B cell (primary cell): ENCODE results near the gene GCKR. TPM values are rescaled to one million over a fixed set of nuclear protein-coding genes. Genes with fewer than 3 reads are reported as not detected.
"Not testable (repeated sequence)": the region's sequence is repeated elsewhere in the genome, so short reads cannot be mapped to it uniquely, and the experiment has no call there.

ENCODE experiments used
- ATAC-seq: fragments of 200-7000 bp; cut with Tn5 transposase; one replicate; pipeline ENCODE4 v1.10.0; 2021; ENCODE audit warnings: low read depth, mild to moderate bottlenecking, moderate number of reproducible peaks, moderate library complexity
- CTCF ChIA-PET: fragments of 350-600 bp; sonication (Branson Sonifier 250); formaldehyde crosslinking; loops from one replicate; lab custom pipeline; 2021; ENCODE audit warnings: antibody characterized with exemption, inconsistent platforms; lab: Charles Lee
- POLR2A ChIA-PET: fragments of 350-600 bp; sonication (Branson Sonifier 250); formaldehyde crosslinking; loops from one replicate; lab custom pipeline; 2021; ENCODE audit warnings: antibody characterized with exemption; lab: Charles Lee
- DNase-seq: peaks from one replicate; pipeline ENCODE4 v3.0.0; 2013
- H2AFZ ChIP-seq: 2 replicates; pipeline ENCODE4 v1.6.1; 2012; ENCODE audit warnings: mild to moderate bottlenecking, low read depth, low read length; ENCODE audit not compliant: insufficient read depth, poor library complexity, severe bottlenecking
- H3K27ac ChIP-seq, 2 donors: 1 replicate in 1 of 2; 2 replicates in 1 of 2; pipeline ENCODE4 v1.5.1; 2012 to 2013; ENCODE audit warnings: low read length in 2 of 2, mild to moderate bottlenecking in 2 of 2, moderate library complexity in 1 of 2
- H3K27me3 ChIP-seq, 4 experiments: fragments of 200-600 bp in 1 of 4; sonication (generic) in 1 of 4; replicated peaks in 1 of 4; 1 replicate in 2 of 4; 2 replicates in 2 of 4; pipeline versions ENCODE4 v1.6.1 to v1.7.0; 2013 to 2016; ENCODE audit warnings: low read length in 3 of 4, mild to moderate bottlenecking in 2 of 4, mixed read lengths in 1 of 4, moderate library complexity in 1 of 4; ENCODE audit not compliant: insufficient read depth in 4 of 4, control insufficient read depth in 3 of 4; ENCODE audit errors: control extremely low read depth in 1 of 4
- H3K36me3 ChIP-seq, 2 experiments: replicated peaks in 1 of 2; 1 replicate in 1 of 2; 2 replicates in 1 of 2; pipeline versions ENCODE4 v1.6.1 to v1.7.1; 2013; ENCODE audit warnings: low read length in 1 of 2; ENCODE audit not compliant: insufficient read depth in 2 of 2, control insufficient read depth in 1 of 2; ENCODE audit errors: control extremely low read depth in 1 of 2, extremely low read depth in 1 of 2
- H3K4me1 ChIP-seq, 2 donors: fragments of 200-600 bp in 1 of 2; sonication (generic) in 1 of 2; 1 replicate in 1 of 2; 2 replicates in 1 of 2; pipeline versions ENCODE4 v1.5.1 to v1.6.1; 2013 to 2017; ENCODE audit warnings: low read length in 2 of 2; ENCODE audit not compliant: control insufficient read depth in 2 of 2, insufficient read depth in 2 of 2
- H3K4me2 ChIP-seq: replicated peaks from 2 replicates; pipeline ENCODE3; 2012; ENCODE audit warnings: mild to moderate bottlenecking, low read depth, low read length; ENCODE audit not compliant: poor library complexity, severe bottlenecking
- H3K4me3 ChIP-seq, 5 experiments: fragments of 200-600 bp in 1 of 5; sonication (generic) in 1 of 5; 1 replicate in 3 of 5; 2 replicates in 2 of 5; pipeline versions ENCODE4 v1.5.1 to v1.7.0; 2011 to 2016; ENCODE audit warnings: low read length in 4 of 5, mild to moderate bottlenecking in 4 of 5, low read depth in 2 of 5, control low read depth in 1 of 5, moderate library complexity in 1 of 5; ENCODE audit not compliant: insufficient read depth in 1 of 5; ENCODE audit errors: control extremely low read depth in 1 of 5, extremely low read depth in 1 of 5
- H3K79me2 ChIP-seq: fragments of 200-600 bp; sonication (generic); one replicate; pipeline ENCODE4 v1.6.0; 2016; ENCODE audit warnings: low read length; ENCODE audit not compliant: control insufficient read depth, insufficient read depth
- H3K9ac ChIP-seq: fragments of 200-600 bp; sonication (generic); 2 replicates; pipeline ENCODE4 v1.6.1; 2017; ENCODE audit warnings: mild to moderate bottlenecking, low read length, moderate library complexity
- H3K9me3 ChIP-seq, 3 donors: one replicate each; pipeline versions ENCODE4 v1.6.1 to v1.7.1; 2013; ENCODE audit warnings: low read length in 2 of 3; ENCODE audit not compliant: control insufficient read depth in 2 of 3, insufficient read depth in 1 of 3; ENCODE audit errors: control extremely low read depth in 1 of 3
- H4K20me1 ChIP-seq: 2 replicates; pipeline ENCODE4 v1.6.0; 2012; ENCODE audit warnings: mild to moderate bottlenecking, low read length; ENCODE audit not compliant: insufficient read depth, control insufficient read depth, poor library complexity, severe bottlenecking
- H3K27ac Mint-ChIP-seq: one replicate; pipeline ENCODE4 v1.8.0; 2021; ENCODE audit warnings: mixed read lengths
- H3K27me3 Mint-ChIP-seq: one replicate; pipeline ENCODE4 v1.8.0; 2021; ENCODE audit warnings: mixed read lengths
- H3K4me1 Mint-ChIP-seq: one replicate; pipeline ENCODE4 v1.8.0; 2021; ENCODE audit warnings: mixed read lengths
- H3K4me3 Mint-ChIP-seq: one replicate; pipeline ENCODE4 v1.8.0; 2021; ENCODE audit warnings: mixed read lengths
- H3K9me3 Mint-ChIP-seq: one replicate; pipeline ENCODE4 v1.8.0; 2022; ENCODE audit warnings: mixed read lengths; ENCODE audit not compliant: insufficient read depth
- CTCF ChIP-seq: fragments of 200-600 bp; IDR thresholded peaks from one replicate; pipeline ENCODE4 v1.8.0; 2022; ENCODE audit warnings: antibody characterized with exemption, mild to moderate bottlenecking
- EZH2 ChIP-seq: IDR thresholded peaks from 2 replicates; pipeline ENCODE4 v1.6.1; 2012; ENCODE audit warnings: borderline replicate concordance, low read depth, mild to moderate bottlenecking, moderate library complexity, low read length; ENCODE audit not compliant: insufficient read depth, poor library complexity, severe bottlenecking
- WGBS: methylation state at CpG from one replicate; pipeline ENCODE4 v1.1.5; 2013; ENCODE audit warnings: missing lambda C conversion rate; ENCODE audit not compliant: insufficient coverage; 5-methylcytosine and 5-hydroxymethylcytosine counted together
- intact Hi-C: fragments of 100-400 bp; cut with micrococcal nuclease; formaldehyde crosslinking; loops from one replicate; pipeline ENCODE4 v1.10.0; 2022
- polyA plus RNA-seq: library from polyadenylated mRNA; depleted of rRNA; stranded (reverse); fragments of >200 nt; gene quantifications from 2 replicates; pipeline ENCODE4 v1.2.3, GENCODE V29; 2012
- total RNA-seq, 2 donors: library from RNA; stranded (reverse); fragments of 120-200 nt in 1 of 2; gene quantifications; 1 replicate in 1 of 2; 2 replicates in 1 of 2; pipeline versions ENCODE4 v1.2.3 to v1.2.4, GENCODE V29; 2013 to 2022

GCKR gene
- total and polyA plus RNA-seq, 2 donors (not counting 1 experiment from before 2014, with no cell fraction given) = not detected

GRCh38 chr2:27551514-27551913 is 54.9 kb downstream of the GCKR start:
- ATAC-seq = no peak
- H3K79me2 ChIP-seq = no peaks in the 10 kb centered on the region
- H3K36me3 ChIP-seq = no peaks in the 10 kb centered on the region
- no peak overlapping the region for H3K9ac ChIP-seq
- H3K9me3 Mint-ChIP-seq = no peaks in the 10 kb centered on the region
- no CpG with 5 or more reads among the region's 1 CpG for WGBS
- peaks cover 18% of the 10 kb centered on the region for H3K27me3 Mint-ChIP-seq
- intact Hi-C loops = no loop called here
- H3K4me3 Mint-ChIP-seq = no peak overlapping the region
- DNase-seq = no peak
- H3K4me2 ChIP-seq = no peak overlapping the region
- H3K9me3 ChIP-seq = no peaks in the 10 kb centered on the region
- H3K27me3 ChIP-seq = peaks cover 0 to 3% (median 2%) of the 10 kb centered on the region in 4 experiments
- no peak overlapping the region for H2AFZ ChIP-seq
- no peak overlapping the region for H3K27ac ChIP-seq
- TF ChIP-seq CTCF (no peak), EZH2 (no peak)
- H3K4me3 ChIP-seq = no peak overlapping the region
- H3K4me1 ChIP-seq = no peaks in the 10 kb centered on the region
- ChIA-PET POLR2A (no interaction called here), CTCF (no interaction called here)
- H3K4me1 Mint-ChIP-seq = no peaks in the 10 kb centered on the region
- H4K20me1 ChIP-seq = no peaks in the 10 kb centered on the region
- H3K27ac Mint-ChIP-seq = no peak overlapping the region

DNA sequence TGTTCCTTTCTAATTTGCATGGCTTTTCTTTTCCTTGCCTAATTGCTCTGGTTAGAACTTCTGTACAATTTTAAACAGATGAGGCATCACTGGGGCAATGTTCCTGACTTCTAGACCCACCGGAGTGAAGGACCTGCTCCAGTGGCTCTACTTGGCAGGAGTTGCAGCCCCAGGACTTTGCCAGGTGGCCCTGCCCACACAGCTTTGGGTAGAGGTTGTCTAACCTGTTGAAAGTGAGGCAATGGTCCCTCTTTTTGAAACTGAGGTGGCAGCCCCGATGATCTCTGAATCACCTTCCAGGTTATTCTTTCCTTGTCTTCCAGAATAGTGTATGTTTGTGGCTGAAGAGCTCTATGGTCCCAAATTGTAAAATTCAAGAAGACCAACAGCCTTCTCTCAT is 56.3 kb downstream of the GCKR start:
- no peak overlapping the region for H2AFZ ChIP-seq
- no peaks in the 10 kb centered on the region for H3K4me1 Mint-ChIP-seq
- WGBS = 89% methylated on average over 1 of the region's 2 CpGs
- H3K27me3 Mint-ChIP-seq = peaks cover 18% of the 10 kb centered on the region
- H3K9me3 ChIP-seq = no peaks in the 10 kb centered on the region
- no peaks in the 10 kb centered on the region for H4K20me1 ChIP-seq
- no peaks in the 10 kb centered on the region for H3K36me3 ChIP-seq
- TF ChIP-seq CTCF = no peak
- TF ChIP-seq EZH2 = no peak
- no peak overlapping the region for H3K4me2 ChIP-seq
- ATAC-seq = no peak
- DNase-seq = no peak
- H3K9me3 Mint-ChIP-seq = no peaks in the 10 kb centered on the region
- no peaks in the 10 kb centered on the region for H3K79me2 ChIP-seq
- POLR2A ChIA-PET = no interaction called here
- no peak overlapping the region for H3K9ac ChIP-seq
- H3K27me3 ChIP-seq = peaks cover 0 to 3% (median 2%) of the 10 kb centered on the region in 4 experiments
- H3K27ac ChIP-seq = no peak overlapping the region
- no peaks in the 10 kb centered on the region for H3K4me1 ChIP-seq
- no peak overlapping the region for H3K4me3 ChIP-seq
- CTCF ChIA-PET = no interaction called here
- H3K4me3 Mint-ChIP-seq = no peak overlapping the region
- intact Hi-C loops = no loop called here
- no peak overlapping the region for H3K27ac Mint-ChIP-seq

- H3K4me1 ChIP-seq, POLR2A ChIA-PET, intact Hi-C loops, H3K27ac ChIP-seq, H3K9me3 Mint-ChIP-seq, H3K9ac ChIP-seq, DNase-seq, H3K36me3 ChIP-seq, H3K27ac Mint-ChIP-seq, H3K4me3 Mint-ChIP-seq, H3K9me3 ChIP-seq, H2AFZ ChIP-seq, H4K20me1 ChIP-seq, H3K79me2 ChIP-seq, H3K4me3 ChIP-seq, CTCF ChIA-PET, H3K4me2 ChIP-seq, H3K27me3 ChIP-seq, H3K4me1 Mint-ChIP-seq, ATAC-seq: not testable (repeated sequence)
- 89% methylated on average over 1 of the region's 3 CpGs for WGBS
- H3K27me3 Mint-ChIP-seq = peaks cover 23% of the 10 kb centered on the region
These were observed 57.8 kb downstream of the GCKR start for GRCh38 chr2:27554451-27554850.
